Skeletal muscle cell (primary cell): ENCODE measurements around the gene FAM72B.
"Not testable (repeated sequence)": the region's sequence is repeated elsewhere in the genome, so short reads cannot be mapped to it uniquely, and the experiment has no call there.

Source experiments
- DNase-seq: peaks from one replicate; pipeline ENCODE4 v3.0.0-alpha.2; 2010; ENCODE audit warnings: low read depth
- H3K4me3 ChIP-seq: 2 replicates; pipeline ENCODE4 v1.5.1; 2011; ENCODE audit warnings: low read depth, mild to moderate bottlenecking, control low read depth, low read length, moderate library complexity

FAM72B gene

DNA sequence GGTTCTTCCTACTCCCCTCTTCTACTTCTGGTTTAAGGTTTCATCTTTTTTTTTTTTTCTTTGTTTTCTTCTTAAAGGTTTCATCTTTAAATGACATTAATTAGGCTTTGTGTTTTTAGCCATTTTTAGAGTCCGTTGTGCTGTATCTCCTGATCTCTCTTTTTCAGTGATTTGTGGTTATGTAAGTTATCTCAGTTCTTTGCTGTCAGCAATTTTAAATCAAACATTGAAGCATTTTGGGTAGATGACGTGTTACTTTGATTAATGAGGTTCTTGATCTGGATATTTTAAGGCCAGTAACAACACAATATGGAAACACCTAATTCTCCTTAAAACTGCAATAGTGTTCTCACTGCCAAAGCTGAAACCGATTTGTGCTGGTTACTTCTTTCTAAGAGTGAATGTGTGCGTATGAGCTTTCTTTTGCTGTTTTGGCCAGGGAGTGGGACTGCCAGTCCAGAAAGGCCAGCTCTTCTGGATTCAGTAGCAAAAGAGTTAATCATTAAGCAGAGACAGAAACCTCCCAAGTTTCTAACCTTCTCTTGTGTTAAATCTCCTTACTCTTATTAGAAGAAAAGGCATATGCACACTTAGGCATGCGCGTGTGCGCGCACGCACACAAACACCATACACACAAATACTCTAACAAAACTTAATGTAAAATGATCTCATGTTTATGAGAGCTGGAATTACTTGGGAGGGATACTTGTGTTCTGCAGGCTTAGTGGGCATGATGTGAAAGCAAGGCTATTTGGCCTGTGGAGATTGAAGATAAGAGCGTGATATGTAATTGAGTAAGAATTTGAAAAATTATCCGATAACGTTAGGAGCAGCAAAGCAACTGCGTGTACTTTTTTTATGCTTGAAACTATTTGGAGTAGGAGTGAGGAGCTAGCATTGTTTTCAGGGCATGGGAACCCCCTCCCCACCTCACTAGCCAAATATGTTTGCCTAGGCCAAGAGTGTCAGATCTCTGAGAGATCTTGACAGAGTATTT is 17.1 kb upstream of the FAM72B start:
- not testable (repeated sequence) for H3K4me3 ChIP-seq, DNase-seq

DNA sequence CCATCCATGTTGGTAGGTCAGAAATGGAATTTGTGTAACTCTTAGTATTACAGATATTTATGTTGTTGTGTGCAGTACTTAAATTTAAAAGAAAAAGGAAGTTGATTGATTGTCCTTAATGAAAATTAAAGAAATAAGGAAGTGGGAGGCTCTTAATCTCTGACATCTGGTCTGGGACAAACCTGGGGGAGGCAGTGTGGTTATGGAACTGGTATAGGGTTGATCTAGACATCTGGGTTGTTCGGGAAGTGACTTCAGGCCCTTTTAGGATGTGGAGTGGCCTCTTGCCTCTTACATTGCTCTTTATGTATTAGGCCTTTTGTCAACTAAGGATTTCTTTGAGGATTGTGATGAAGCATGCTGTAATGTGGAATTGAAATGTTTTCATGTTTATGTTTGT is 16.1 kb upstream of the FAM72B start:
- not testable (repeated sequence) for H3K4me3 ChIP-seq, DNase-seq

DNA sequence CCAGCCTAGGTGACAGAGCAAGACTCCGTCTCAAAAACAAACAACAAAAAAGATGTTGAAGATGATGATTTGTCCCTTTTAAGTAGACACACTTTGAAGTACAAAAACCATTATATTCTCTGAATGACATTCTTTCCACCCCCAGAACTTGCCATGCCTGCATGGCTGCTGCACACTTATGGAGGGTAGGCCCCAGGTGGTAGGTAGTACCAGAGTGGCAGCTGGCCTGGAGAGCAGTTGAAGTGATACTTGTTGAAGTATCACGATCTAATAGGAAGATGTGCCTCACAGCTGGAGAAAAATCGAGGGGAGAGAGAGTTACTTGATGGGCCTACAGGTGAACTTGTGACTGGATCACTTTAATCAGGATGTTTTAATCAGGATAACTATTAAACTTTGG is 15.6 kb upstream of the FAM72B start:
- H3K4me3 ChIP-seq, DNase-seq: not testable (repeated sequence)

DNA sequence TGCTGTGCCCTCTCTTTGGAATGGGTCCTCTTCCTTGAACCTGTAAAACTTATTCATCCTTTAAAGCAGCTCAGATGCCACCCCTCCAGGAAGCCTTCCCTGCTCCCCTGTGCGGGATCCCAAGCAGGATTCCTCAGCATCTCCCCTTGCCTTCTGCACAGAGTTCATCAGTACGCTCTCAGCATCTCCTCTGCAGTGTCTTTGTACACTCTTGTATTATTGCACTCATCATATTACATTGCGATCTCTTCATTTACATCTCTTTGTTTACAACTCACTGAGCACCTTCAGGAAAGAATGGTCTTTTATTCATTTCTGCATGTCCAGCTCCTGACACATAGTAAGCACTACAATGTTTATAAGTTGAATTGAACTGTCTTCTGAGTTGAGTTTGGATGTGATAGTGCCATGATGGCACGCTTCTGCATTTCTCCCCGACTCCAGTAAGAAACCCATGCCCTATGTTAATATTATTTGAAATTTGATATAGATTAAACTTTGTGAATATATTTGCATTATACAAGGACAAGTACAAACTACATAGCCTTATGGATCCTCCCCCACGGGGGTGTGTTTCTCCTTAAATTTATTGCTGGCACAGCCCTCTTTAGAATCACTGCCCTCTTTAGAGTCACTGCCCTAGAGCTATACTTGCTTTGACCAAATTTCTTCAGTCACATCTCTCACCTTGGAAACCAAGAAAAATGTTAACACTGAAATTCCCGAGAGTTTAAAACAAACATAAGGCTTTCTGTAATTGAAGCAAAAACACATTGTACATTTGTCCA is 13.1 kb upstream of the FAM72B start:
- H3K4me3 ChIP-seq, DNase-seq: not testable (repeated sequence)

DNA sequence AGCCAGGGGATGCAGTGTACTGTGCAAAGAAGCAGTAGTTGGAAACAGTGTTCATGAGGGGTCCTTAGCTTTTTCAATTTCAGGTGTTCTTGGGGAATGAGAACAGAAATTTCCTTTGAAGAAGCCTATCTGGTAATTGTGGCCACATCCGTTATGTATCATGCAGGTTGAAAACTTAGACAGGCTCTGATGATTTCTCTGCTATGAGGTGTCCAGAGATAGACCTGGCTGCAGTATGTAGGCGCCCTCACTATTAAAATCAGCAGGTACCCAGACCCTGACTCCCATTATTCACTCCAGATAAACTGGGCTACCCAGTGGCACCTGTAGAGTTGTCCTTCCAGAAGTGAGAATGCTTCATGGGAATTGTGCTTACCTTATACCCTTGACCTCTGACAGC is 8.4 kb upstream of the FAM72B start:
- H3K4me3 ChIP-seq, DNase-seq: not testable (repeated sequence)

DNA sequence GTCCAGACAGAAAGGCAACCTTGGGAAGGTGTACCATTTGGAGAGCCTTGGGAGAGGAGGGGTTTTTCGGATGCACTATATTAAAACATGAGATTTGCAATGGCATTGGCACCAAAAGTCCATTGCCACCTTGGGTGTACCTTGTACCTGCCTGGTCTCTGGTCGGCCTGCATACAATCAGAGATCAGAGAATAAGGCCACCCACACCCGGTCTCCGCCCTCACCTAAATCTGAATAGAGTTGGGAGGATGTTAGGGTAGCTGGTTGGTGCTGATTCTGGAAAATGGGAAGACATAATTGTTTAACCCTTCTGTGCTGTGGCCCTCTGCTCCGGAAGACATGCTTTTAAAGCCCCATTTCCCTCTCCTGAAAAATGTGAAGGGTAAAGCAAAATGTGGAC is 3.8 kb upstream of the FAM72B start:
- H3K4me3 ChIP-seq, result peak overlapping the region; percentile 30
- DNase-seq, result not testable (repeated sequence)

DNA sequence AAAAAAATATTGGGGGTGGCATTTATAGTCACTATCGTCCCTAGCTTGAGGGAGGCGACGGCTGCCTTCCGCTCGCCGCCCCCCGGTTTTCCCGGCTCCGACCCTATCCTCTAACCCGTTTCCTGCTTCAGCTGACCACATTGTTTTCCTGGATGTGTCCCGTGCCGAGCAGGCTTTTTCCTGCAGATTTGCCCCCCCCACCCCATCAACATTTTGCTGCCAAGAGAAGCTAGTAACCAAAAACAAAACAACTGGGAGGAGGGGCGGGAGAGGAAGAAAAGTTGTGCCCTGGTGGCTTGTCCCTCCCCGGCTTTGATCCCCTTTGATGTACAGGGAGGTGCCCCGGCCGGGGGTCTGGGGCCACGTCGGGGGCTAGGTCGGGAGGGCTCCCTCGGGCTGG is 2.1 kb upstream of the FAM72B start:
- DNase-seq, H3K4me3 ChIP-seq: not testable (repeated sequence)

DNA sequence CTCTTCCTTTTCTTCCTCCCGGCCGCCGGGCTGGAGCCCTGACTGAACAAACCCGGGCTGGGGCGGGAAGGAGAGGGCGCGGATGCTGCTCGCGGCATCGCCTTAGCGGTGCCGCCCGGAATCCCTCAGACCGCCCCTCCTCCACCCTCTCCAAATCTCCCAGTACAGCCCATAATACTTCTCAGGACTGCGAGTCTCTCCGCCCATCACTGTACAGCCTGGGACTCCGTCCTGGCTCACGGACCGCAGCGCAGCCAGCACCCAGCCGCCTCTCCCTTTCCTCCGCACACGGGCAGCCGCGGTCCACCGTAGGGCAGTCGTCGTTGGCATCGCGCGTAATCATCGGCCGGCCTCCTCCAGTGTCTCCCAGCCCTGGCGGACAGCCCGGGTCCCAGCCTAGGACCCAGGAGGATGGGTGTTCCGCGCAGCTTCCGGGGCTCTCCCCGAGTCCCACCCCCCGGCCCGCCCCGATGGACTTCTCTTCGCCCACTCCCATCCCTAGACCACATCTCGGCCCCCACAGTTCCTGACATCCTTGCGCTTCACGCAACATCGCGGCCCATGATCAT is 1.1 kb upstream of the FAM72B start:
- DNase-seq, result not testable (repeated sequence)
- peak overlapping the region; percentile 31 for H3K4me3 ChIP-seq

DNA sequence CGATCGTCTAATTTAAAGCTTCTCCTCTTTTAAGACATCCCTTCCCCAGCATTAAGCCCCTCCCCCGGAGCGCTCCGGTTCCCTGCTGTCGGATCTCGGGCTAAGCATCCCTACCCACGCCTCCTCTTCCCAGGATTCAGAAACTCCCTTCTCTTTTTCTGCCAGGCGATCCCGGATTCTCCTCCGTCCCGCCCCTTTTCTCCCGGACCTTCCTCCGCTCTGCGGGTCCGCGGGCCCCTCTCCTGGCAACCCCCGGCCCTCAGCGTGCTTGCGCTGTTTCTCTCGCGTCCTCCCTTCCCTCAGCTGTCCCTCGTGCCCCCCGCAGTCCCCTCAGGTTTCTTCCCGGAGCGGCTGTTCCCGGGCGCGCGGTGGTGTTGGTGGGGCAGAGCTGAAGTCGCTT is 273 bp downstream of the FAM72B start:
- not testable (repeated sequence) for DNase-seq
- H3K4me3 ChIP-seq, result peak overlapping the region; percentile 46

DNA sequence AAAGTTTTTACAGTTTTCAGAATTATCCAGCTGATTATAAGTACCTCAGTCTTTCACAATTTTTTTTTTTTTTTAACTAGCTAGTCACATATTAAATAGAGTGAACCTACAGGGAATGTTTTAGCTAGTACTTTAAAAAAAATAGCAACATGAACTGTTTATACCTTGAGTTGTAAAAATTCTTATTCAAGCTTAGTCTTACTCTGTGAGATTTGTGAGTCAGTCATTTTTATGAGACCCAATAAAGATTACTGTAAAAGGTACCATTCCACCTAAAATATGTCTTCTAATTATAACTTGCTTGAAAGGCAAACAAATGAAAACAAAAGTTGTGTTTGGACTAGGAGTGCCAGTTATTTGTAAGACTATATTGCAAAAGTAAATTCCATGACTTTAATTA is 5.9 kb downstream of the FAM72B start:
- H3K4me3 ChIP-seq, DNase-seq: not testable (repeated sequence)

DNA sequence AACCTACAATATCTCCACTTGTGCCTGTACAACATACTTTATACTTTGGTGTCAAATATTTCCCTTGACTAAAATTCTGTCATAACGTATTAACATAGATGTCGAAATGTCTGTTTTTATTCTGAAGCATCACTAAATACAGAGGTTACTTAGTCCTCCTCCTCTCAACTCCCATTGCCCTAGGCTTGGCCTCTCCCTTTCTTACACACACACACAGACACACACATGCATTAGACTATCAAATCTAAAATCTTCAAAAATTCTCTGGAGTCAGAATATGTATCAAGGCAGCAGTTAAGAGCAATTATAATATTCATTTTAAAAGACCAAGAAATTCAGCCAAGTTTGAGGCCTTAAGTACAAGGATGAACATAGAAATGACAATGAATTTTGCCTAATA is 7.5 kb downstream of the FAM72B start:
- H3K4me3 ChIP-seq, DNase-seq: not testable (repeated sequence)

DNA sequence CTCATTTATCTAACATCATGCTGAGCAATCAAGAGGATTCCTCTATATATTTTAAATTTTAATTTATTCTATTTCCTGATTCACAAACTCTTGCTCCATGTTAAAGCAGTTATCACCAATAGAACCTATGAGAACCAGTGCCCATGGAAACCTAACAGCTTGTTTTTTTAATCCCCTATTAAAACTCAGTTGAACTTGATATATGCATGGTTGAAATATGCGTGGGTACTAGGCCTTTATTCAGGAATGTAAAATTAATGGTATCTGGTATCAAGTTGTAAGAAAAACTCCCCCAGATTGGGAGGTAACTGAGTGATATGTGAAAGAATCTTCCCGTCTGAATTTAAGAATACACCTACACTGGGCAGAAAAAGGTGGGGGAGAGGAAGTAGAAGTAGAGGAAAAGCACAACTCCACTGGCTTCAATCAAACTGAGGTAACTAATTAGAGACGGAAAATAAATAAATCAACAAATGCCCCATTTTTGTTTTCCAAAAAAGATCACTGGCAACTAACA is 15.9 kb downstream of the FAM72B start:
- not testable (repeated sequence) for DNase-seq, H3K4me3 ChIP-seq

DNA sequence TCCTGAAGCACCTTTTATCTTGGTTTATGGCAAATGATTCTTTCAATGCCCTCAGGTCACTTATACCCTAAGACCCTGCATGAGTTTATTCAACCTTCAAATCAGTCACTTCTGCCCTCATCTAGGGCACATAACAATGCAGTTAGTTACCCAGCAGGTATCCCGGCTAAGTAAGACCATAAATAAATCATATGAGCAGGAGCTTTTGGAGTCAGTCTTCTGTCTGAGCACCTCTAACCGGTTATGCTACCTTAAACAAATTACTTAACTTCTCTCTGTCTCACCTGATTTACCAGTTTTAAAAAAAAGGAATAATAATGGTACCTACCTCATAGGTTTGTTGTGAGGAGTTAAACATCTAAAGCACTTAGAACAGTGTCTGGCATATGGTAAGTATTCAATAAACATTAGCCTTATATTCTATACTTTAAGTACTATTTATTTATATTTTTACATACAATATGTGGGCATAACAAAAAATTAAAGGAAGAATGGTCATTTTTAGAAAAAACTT is 16.9 kb downstream of the FAM72B start:
- H3K4me3 ChIP-seq, DNase-seq: not testable (repeated sequence)

DNA sequence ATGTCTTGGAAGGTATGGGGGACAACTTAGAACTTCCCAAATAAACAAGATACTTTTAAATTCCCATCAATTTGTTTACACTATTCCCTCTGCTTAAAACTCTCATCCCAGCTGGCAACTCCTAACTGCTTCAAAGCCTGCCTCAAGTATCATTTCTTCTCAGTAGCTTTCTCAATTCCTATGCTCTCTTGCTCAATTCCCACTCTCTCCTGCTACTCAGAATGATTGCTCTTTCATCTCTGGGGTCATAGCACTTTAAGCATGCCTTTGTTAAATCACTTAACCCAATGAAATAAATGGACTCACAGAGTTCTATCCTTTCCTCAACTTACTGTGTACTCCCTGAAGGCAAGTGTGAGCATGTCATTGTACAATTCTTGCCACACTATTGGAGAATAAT is 18.8 kb downstream of the FAM72B start:
- H3K4me3 ChIP-seq, DNase-seq: not testable (repeated sequence)

DNA sequence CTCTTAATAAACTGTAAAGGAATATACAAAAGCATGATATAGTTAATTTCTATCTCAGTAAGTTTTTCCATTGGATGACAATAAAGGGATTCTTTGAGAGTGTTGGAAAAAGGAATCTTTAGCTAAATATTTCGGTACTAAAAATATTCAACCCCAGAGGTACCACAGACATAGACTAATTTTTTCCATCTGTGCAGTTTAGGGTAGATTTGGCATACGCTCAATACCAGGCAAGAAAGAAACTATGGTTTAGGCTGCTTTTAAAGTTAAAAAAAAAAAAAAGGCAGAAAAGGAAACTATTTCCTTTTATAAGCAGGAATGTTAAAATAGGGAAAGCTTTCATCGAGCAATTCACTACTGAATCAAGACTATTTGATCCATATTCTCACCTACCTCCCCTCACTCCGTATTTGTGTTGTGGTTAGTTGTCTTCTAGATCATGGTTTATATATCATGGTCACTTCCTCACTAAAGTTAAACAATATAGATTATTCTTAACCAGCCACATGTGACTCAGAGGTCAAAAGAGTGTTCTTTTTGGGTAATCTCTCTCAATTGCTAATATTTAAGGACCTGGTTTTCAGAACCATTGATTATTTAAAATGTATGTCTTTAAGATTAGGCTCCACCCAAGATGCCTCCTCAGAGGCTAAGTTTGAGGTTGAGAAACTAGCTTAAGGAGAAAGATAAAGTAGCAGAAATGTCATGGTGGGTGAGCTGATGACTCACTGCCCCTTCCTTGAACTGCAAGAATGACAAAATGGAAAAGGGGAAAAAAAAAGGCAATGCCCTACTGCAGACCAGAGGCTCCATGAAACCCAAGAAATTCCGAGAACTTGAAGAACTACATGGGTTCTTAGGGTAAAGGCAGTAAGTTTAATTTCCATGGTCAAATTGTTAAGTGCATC is 20.0 kb downstream of the FAM72B start:
- DNase-seq, result peak; percentile 31

DNA sequence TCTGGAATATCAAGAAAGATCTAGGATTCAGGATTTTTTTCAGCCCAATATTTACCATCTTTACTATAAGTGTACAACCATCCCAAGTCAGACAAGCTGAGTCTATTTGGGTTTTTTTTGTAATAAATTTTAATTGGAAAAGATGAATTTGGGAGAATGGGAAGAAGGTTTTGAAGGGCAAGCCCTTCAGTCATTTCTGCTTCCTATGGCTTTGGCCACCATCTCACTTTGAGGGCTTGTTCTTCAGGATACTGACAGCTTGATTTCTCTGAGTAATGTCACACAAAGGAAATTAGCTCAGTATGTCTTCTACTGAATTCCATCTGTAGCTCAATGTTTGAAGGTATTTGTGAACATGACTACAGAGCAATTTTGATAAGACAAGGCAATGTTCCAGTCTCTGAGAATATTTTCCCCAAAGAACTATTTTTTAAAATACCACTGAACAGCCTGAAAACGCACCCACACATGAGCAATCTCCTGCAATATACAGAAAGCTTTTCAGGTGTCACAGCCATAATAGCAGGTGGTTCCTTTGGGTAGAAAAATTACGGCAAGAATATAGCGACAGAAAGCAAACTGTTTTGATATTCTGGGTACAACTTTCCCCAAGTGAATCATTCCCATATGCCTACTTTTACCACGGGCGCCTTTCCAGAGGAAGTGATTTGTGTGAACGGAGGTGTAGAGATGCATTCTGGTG is 22.8 kb downstream of the FAM72B start:
- not testable (repeated sequence) for H3K4me3 ChIP-seq, DNase-seq

More for the DNA sequence above, 20.0 kb downstream of the FAM72B start:
- not testable (repeated sequence) for H3K4me3 ChIP-seq

DNA sequence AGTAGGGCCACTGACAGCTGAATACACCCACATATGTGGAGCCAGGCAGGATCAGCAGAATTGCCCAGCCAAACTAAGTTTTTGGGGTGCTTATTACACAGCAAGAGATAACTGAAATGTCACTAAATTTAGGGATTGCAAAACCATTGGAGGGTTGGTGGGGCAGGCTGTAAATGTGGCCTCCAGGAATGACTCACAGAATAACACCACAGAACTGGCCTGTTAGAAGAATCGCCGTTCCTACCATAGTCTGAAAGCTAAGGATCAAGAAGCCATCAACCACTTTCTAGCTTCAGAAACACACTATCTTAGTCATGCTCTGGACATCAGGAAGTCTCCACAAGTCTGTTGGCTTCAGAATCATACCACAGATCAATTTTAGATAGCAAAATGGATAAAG is 24.0 kb downstream of the FAM72B start:
- H3K4me3 ChIP-seq, DNase-seq: not testable (repeated sequence)

DNA sequence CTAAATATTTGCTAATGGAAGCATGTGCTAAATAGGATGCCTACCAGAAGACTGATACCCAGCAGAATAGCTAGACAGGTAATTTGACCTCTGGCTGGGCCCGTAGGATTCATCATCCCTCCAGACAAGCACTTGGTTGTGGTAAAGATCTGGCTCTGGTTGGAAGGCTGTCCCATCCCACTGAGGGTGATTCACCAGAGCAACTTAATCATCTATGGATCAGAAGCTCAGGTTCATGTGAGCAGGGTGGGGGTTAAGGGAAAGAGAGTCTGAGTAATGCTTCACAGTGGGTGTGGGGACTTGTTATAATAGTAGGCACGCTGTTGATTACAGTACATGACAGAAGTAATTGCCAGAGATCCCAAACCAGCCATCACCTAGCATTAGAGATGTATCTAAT is 26.5 kb downstream of the FAM72B start:
- DNase-seq, H3K4me3 ChIP-seq: not testable (repeated sequence)
